Myometrial cell (primary cell): ENCODE results near the gene OLFM4. TPM values are rescaled to one million over a fixed set of nuclear protein-coding genes. Genes with fewer than 3 reads are reported as not detected.

ENCODE experiments used
- total RNA-seq: library from RNA; depleted of rRNA; stranded (reverse); fragments of >200 nt; gene quantifications from 2 replicates; pipeline ENCODE4 v1.2.3, GENCODE V29; 2015

The OLFM4 gene, protein sequence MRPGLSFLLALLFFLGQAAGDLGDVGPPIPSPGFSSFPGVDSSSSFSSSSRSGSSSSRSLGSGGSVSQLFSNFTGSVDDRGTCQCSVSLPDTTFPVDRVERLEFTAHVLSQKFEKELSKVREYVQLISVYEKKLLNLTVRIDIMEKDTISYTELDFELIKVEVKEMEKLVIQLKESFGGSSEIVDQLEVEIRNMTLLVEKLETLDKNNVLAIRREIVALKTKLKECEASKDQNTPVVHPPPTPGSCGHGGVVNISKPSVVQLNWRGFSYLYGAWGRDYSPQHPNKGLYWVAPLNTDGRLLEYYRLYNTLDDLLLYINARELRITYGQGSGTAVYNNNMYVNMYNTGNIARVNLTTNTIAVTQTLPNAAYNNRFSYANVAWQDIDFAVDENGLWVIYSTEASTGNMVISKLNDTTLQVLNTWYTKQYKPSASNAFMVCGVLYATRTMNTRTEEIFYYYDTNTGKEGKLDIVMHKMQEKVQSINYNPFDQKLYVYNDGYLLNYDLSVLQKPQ
- not detected in 2 replicates for total RNA-seq

DNA sequence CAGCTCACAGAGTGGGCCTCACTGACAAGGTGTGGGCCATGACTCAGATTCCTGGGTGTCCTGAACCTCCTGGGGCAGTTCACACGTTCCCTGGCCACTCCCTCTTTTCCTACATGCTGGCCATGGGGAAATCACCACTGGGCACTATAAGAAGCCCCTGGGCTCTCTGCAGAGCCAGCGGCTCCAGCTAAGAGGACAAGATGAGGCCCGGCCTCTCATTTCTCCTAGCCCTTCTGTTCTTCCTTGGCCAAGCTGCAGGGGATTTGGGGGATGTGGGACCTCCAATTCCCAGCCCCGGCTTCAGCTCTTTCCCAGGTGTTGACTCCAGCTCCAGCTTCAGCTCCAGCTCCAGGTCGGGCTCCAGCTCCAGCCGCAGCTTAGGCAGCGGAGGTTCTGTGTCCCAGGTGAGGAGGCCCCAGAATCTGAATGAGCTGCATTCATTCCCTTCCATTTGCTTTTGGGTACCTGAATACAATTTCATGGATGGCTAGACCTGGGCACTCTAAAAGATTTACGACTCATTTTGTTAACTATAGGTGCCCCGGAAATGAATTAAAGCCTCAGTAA is at the start of gene OLFM4:
OLFM4 (plus strand) TSS at position 177 of the 567 bp plus-strand sequence; CDS start at position 201, 24 bp downstream.

Other genes starting within 250 kb of the OLFM4 start
- gene PCDH8, start 180.2 kb upstream of the OLFM4 start, total RNA-seq, result not detected in 2 replicates